Common myeloid progenitor, CD34-positive (primary cell): ENCODE measurements around the gene SLC4A5.

Source experiments
- CTCF ChIA-PET: fragments of 350-600 bp; sonication (Branson Sonifier 250); formaldehyde crosslinking; loops from one replicate; lab custom pipeline; 2021; ENCODE audit warnings: antibody characterized with exemption; lab: Charles Lee
- POLR2A ChIA-PET: fragments of 350-600 bp; sonication (Branson Sonifier 250); formaldehyde crosslinking; loops from one replicate; lab custom pipeline; 2021; ENCODE audit warnings: antibody characterized with exemption; lab: Charles Lee
- DNase-seq, 3 donors: peaks; one replicate each; pipeline versions ENCODE4 v3.0.0 to v3.0.0-alpha.2; 2013
- H3K27ac ChIP-seq, 2 experiments: 1 replicate in 1 of 2; 2 replicates in 1 of 2; pipeline ENCODE4 v1.7.0; 2013; ENCODE audit warnings: inconsistent platforms in 2 of 2, low read length in 2 of 2, mild to moderate bottlenecking in 2 of 2, low read depth in 1 of 2, moderate library complexity in 1 of 2; ENCODE audit not compliant: severe bottlenecking in 2 of 2, insufficient read depth in 1 of 2, poor library complexity in 1 of 2
- H3K27me3 ChIP-seq, 5 experiments: replicated peaks in 2 of 5; 1 replicate in 3 of 5; 2 replicates in 2 of 5; pipeline versions ENCODE4 v1.6.1 to v1.7.0; 2013; ENCODE audit warnings: low read length in 4 of 5, mild to moderate bottlenecking in 2 of 5, moderate library complexity in 2 of 5, inconsistent platforms in 1 of 5; ENCODE audit not compliant: insufficient read depth in 5 of 5, control insufficient read depth in 4 of 5
- H3K36me3 ChIP-seq, 4 experiments: 1 replicate in 2 of 4; 2 replicates in 2 of 4; pipeline versions ENCODE4 v1.6.1 to v1.7.0; 2013; ENCODE audit warnings: low read length in 3 of 4, control low read depth in 1 of 4, mild to moderate bottlenecking in 1 of 4; ENCODE audit not compliant: control insufficient read depth in 4 of 4, insufficient read depth in 4 of 4
- H3K4me1 ChIP-seq, 4 experiments: 1 replicate in 3 of 4; 2 replicates in 1 of 4; pipeline versions ENCODE4 v1.6.1 to v1.7.1; 2013; ENCODE audit warnings: low read length in 3 of 4, mild to moderate bottlenecking in 3 of 4, control low read depth in 1 of 4, inconsistent platforms in 1 of 4, moderate library complexity in 1 of 4; ENCODE audit not compliant: control insufficient read depth in 4 of 4, insufficient read depth in 4 of 4; ENCODE audit errors: control extremely low read depth in 1 of 4
- H3K4me3 ChIP-seq, 7 experiments: 1 replicate in 4 of 7; 2 replicates in 3 of 7; pipeline versions ENCODE4 v1.5.1 to v1.7.0; 2013; ENCODE audit warnings: mild to moderate bottlenecking in 7 of 7, low read length in 6 of 7, moderate library complexity in 6 of 7, inconsistent platforms in 2 of 7, low read depth in 2 of 7, control low read depth in 1 of 7; ENCODE audit not compliant: insufficient read depth in 4 of 7, control insufficient read depth in 1 of 7; ENCODE audit errors: extremely low read depth in 1 of 7
- H3K9me3 ChIP-seq, 5 experiments: 1 replicate in 4 of 5; 2 replicates in 1 of 5; pipeline versions ENCODE4 v1.6.1 to v1.7.1; 2013; ENCODE audit warnings: low read length in 4 of 5, mild to moderate bottlenecking in 2 of 5, inconsistent platforms in 1 of 5, low read depth in 1 of 5, moderate library complexity in 1 of 5; ENCODE audit not compliant: control insufficient read depth in 4 of 5, insufficient read depth in 2 of 5; ENCODE audit errors: control extremely low read depth in 1 of 5
- WGBS: methylation state at CpG from one replicate; pipeline ENCODE4 v1.1.5; 2013; ENCODE audit not compliant: insufficient coverage; 5-methylcytosine and 5-hydroxymethylcytosine counted together

The SLC4A5 gene

GRCh38 chr2:74286725-74287124 is 56.5 kb downstream of the SLC4A5 start:
- CTCF ChIA-PET = interaction anchor here (0.6 to 1.1 kb wide), 2 partner anchors 37 to 58 kb away, joined by 3 read pairs; no protein-coding TSS in a partner anchor
- Histone ChIP-seq H3K4me3 (no peak overlapping the region), H3K4me1 (peaks cover 0 to 14% (median 11%) of the 10 kb centered on the region in 4 experiments), H3K36me3 (peaks cover 0 to 2% (median 0%) of the 10 kb centered on the region in 4 experiments), H3K9me3 (no peaks in the 10 kb centered on the region), H3K27me3 (no peaks in the 10 kb centered on the region), H3K27ac (no peak overlapping the region)
- no peak for DNase-seq
- WGBS = 100% methylated on average over 5 of the region's 6 CpGs
- POLR2A ChIA-PET = no interaction called here

GRCh38 chr2:74281141-74281975 is 61.9 kb downstream of the SLC4A5 start:
- H3K4me3 ChIP-seq = no peak overlapping the region
- no peak overlapping the region for H3K27ac ChIP-seq
- 98% methylated on average over 7 of the region's 10 CpGs for WGBS
- no peaks in the 10 kb centered on the region for H3K9me3 ChIP-seq
- POLR2A ChIA-PET = interaction anchor here (1.0 kb wide), 1 partner anchor 12 kb away, joined by 3 read pairs; no protein-coding TSS in a partner anchor
- no peaks in the 10 kb centered on the region for H3K4me1 ChIP-seq
- H3K36me3 ChIP-seq = peaks cover 0 to 4% (median 0%) of the 10 kb centered on the region in 4 experiments
- no peak for DNase-seq
- CTCF ChIA-PET = interaction anchor here (1.0 to 1.4 kb wide), 2 partner anchors 9 to 54 kb away, joined by 3 read pairs; no protein-coding TSS in a partner anchor
- H3K27me3 ChIP-seq = peaks cover 0 to 3% (median 0%) of the 10 kb centered on the region in 5 experiments

GRCh38 chr2:74278694-74279093 is 64.5 kb downstream of the SLC4A5 start:
- peaks cover 0 to 3% (median 0%) of the 10 kb centered on the region in 5 experiments for H3K27me3 ChIP-seq
- H3K4me1 ChIP-seq = no peaks in the 10 kb centered on the region
- DNase-seq = no peak
- WGBS = 100% methylated on average over 3 of the region's 4 CpGs
- H3K9me3 ChIP-seq = no peaks in the 10 kb centered on the region
- CTCF ChIA-PET = no interaction called here
- no peak overlapping the region for H3K4me3 ChIP-seq
- no peak overlapping the region for H3K27ac ChIP-seq
- peaks cover 0 to 4% (median 0%) of the 10 kb centered on the region in 4 experiments for H3K36me3 ChIP-seq
- POLR2A ChIA-PET = no interaction called here

GRCh38 chr2:74278176-74278575 is 65.0 kb downstream of the SLC4A5 start:
- no peak overlapping the region for H3K4me3 ChIP-seq
- no peak overlapping the region for H3K27ac ChIP-seq
- H3K9me3 ChIP-seq = no peaks in the 10 kb centered on the region
- ChIA-PET CTCF (no interaction called here), POLR2A (interaction anchor here (0.5 kb wide), 1 partner anchor 97 kb away, joined by 4 read pairs; no protein-coding TSS in a partner anchor)
- H3K4me1 ChIP-seq = no peaks in the 10 kb centered on the region
- H3K36me3 ChIP-seq = peaks cover 0 to 4% (median 0%) of the 10 kb centered on the region in 4 experiments
- no peak for DNase-seq
- peaks cover 0 to 3% (median 0%) of the 10 kb centered on the region in 5 experiments for H3K27me3 ChIP-seq
- 90% methylated on average over 2 of the region's 2 CpGs for WGBS

- peaks cover 0 to 1% (median 0%) of the 10 kb centered on the region in 4 experiments for H3K36me3 ChIP-seq
- CTCF ChIA-PET = interaction anchor here (1.1 kb wide), 1 partner anchor 9 kb away, joined by 3 read pairs; no protein-coding TSS in a partner anchor
- no peak for DNase-seq
- POLR2A ChIA-PET = no interaction called here
- 83% methylated on average over 1 of the region's 1 CpG for WGBS
- no peak overlapping the region for H3K4me3 ChIP-seq
- no peaks in the 10 kb centered on the region for H3K9me3 ChIP-seq
- peaks cover 0 to 3% (median 0%) of the 10 kb centered on the region in 5 experiments for H3K27me3 ChIP-seq
- H3K27ac ChIP-seq = no peak overlapping the region
- no peaks in the 10 kb centered on the region for H3K4me1 ChIP-seq
Observed at GRCh38 chr2:74275228-74275627, 68.0 kb downstream of the SLC4A5 start.

- H3K27ac ChIP-seq = no peak overlapping the region
- no peak overlapping the region for H3K4me3 ChIP-seq
- H3K27me3 ChIP-seq = no peaks in the 10 kb centered on the region
- CTCF ChIA-PET = interaction anchor here (0.6 to 1.1 kb wide), 2 partner anchors 23 to 64 kb away, joined by 3 read pairs; no protein-coding TSS in a partner anchor
- whole genome bisulfite sequencing = 83% methylated on average over 1 of the region's 1 CpG
- no peaks in the 10 kb centered on the region for H3K9me3 ChIP-seq
- POLR2A ChIA-PET = interaction anchor here (0.6 kb wide), 1 partner anchor 198 kb away, joined by 4 read pairs; no protein-coding TSS in a partner anchor
- peaks cover 0 to 4% (median 0%) of the 10 kb centered on the region in 4 experiments for H3K4me1 ChIP-seq
- no peak for DNase-seq
- H3K36me3 ChIP-seq = no peaks in the 10 kb centered on the region
Observed at GRCh38 chr2:74269667-74270066, 73.5 kb downstream of the SLC4A5 start.
